Cerebellar cortex (tissue), 1 donor: Measurements from ENCODE around the gene S100A12.
A peak's percentile ranks its signal among the peaks of the same experiment; 100 is the strongest.

ENCODE experiments used
- DNase-seq: peaks from one replicate; pipeline ENCODE4 v3.0.0-alpha.2; 2015; ENCODE audit warnings: low spot score

The S100A12 gene

GRCh38 chr1:153368495-153368894 is 6.9 kb downstream of the S100A12 start:
- no peak for DNase-seq

- no peak for DNase-seq
Observed at GRCh38 chr1:153367090-153367489, 8.3 kb downstream of the S100A12 start.

GRCh38 chr1:153366261-153366660 is 9.2 kb downstream of the S100A12 start:
- DNase-seq: no peak

GRCh38 chr1:153365696-153366095 is 9.7 kb downstream of the S100A12 start:
- DNase-seq: no peak

- DNase-seq: no peak
Observed at GRCh38 chr1:153364766-153365666, 10.4 kb downstream of the S100A12 start.

- DNase-seq: no peak
Observed at GRCh38 chr1:153364156-153364555, 11.3 kb downstream of the S100A12 start.

- no peak for DNase-seq
Observed at GRCh38 chr1:153363641-153364040, 11.8 kb downstream of the S100A12 start.

- no peak for DNase-seq
Observed at GRCh38 chr1:153362187-153362775, 13.1 kb downstream of the S100A12 start.

- no peak for DNase-seq
Observed at GRCh38 chr1:153361480-153362109, 13.8 kb downstream of the S100A12 start.

GRCh38 chr1:153360592-153361479 is 14.6 kb downstream of the S100A12 start:
- DNase-seq: no peak

- no peak for DNase-seq
Observed at GRCh38 chr1:153360190-153360589, 15.2 kb downstream of the S100A12 start.

GRCh38 chr1:153359241-153359640 is 16.2 kb downstream of the S100A12 start:
- DNase-seq: no peak

- DNase-seq: no peak
Observed at GRCh38 chr1:153358691-153358975, 16.8 kb downstream of the S100A12 start.

GRCh38 chr1:153357853-153358690 is 17.3 kb downstream of the S100A12 start, which contains the start of gene S100A9:
TSS of gene S100A9 (plus strand) at chr1:153357854. CDS start at chr1:153358284, 430 bp downstream.
- no peak for DNase-seq

- DNase-seq: no peak
Observed at GRCh38 chr1:153357076-153357852, 18.2 kb downstream of the S100A12 start.

- DNase-seq: no peak
Observed at GRCh38 chr1:153356392-153357075, 18.9 kb downstream of the S100A12 start.

- peak; percentile 39 for DNase-seq
Observed at GRCh38 chr1:153355445-153356071, 19.9 kb downstream of the S100A12 start.

- no peak for DNase-seq
Observed at GRCh38 chr1:153354515-153355193, 20.8 kb downstream of the S100A12 start.
